Stimulated activated CD4-positive, alpha-beta T cell treated with anti-CD3 and anti-CD28 coated beads, Interleukin-2, amount 100 ng/mL, for 48 hours (primary cell): Measurements from ENCODE around the gene PRR33.

Experiments used
- DNase-seq, 2 donors: peaks; one replicate each; pipeline ENCODE4 v3.0.0-alpha.2; 2020

PRR33 gene

GRCh38 chr11:1846453-1846932 lies 45.2 kb downstream of the PRR33 start:
- no peak for DNase-seq

- DNase-seq: no peak
Measured at GRCh38 chr11:1845561-1846452, 45.9 kb downstream of the PRR33 start.

GRCh38 chr11:1845095-1845429 lies 46.6 kb downstream of the PRR33 start:
- no peak for DNase-seq

- DNase-seq: no peak
Measured at GRCh38 chr11:1844221-1845094, 47.2 kb downstream of the PRR33 start.

- no peak for DNase-seq
Measured at GRCh38 chr11:1843796-1844195, 47.9 kb downstream of the PRR33 start.

GRCh38 chr11:1843098-1843473 lies 48.6 kb downstream of the PRR33 start:
- no peak for DNase-seq

GRCh38 chr11:1842149-1843097 lies 49.3 kb downstream of the PRR33 start:
- no peak for DNase-seq

- no peak for DNase-seq
Measured at GRCh38 chr11:1841511-1842148, 50.1 kb downstream of the PRR33 start.

- no peak for DNase-seq
Measured at GRCh38 chr11:1840780-1841480, 50.8 kb downstream of the PRR33 start.

- no peak for DNase-seq
Measured at GRCh38 chr11:1839924-1840779, 51.5 kb downstream of the PRR33 start.

GRCh38 chr11:1839204-1839923 lies 52.3 kb downstream of the PRR33 start:
- no peak for DNase-seq

GRCh38 chr11:1838426-1839144 lies 53.1 kb downstream of the PRR33 start, which contains the start of gene TNNI2:
TSS of gene TNNI2 (plus strand) at chr11:1838981. CDS start at chr11:1839697, 716 bp downstream.
- no peak for DNase-seq
